ENCODE data around the gene GPR132. TPM values are rescaled to one million over a fixed set of nuclear protein-coding genes. Genes with fewer than 3 reads are reported as not detected.

GPR132 gene
- total RNA-seq, 1 experiment from 2014 or later: 0.10 TPM

DNA sequence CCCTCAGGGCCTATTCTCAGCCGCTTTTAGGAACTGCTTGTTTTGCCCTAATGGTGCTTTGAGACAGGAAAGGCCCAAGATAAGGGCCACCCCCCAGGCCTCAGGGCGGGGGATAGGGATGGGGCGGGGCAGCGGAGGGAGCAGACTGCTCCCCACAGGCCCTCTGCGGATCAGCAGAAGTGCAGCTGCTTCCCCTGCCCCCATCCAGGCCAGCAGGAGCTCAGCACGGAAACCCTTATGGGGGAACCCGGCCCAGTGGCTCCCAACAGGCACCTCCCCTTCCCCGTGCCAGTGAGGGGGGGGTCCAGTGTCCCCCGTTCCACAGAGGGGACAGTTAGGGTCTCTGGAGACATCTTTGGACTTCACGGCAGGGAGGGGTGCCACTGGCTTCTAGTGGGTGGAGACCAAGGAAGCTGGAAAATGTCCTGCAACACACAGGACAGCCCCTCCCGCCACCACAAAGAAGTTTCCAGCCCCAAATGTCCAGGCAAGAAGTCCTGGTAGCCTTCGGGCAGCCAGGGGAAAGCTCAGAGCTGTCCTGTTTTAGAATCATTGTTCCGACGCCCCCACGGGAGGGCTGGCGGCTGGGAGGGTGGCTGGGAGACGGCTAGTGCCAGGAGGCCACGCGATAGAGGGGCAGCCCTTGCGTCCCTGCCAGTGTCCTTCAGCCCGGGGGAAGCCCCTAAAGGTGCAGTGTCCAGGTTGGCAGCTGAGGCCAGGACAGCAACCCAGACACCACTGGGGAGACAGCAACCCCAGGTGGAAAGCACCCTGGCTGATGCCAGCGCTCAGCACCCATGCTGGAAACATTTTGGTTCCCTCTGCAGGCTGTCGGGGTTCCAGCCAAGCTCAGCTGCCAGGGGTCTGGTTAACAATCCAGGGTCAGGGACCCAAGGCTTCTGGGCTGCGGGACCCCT, 10.4 kb upstream of the GPR132 start:
- H3K27ac ChIP-seq (ENCODE audit: low read depth, low read length): no peak overlapping the region
- no peak for DNase-seq (ENCODE audit: low read depth, low spot score)
- no peak overlapping the region for H2AFZ ChIP-seq (ENCODE audit: low read depth, low read length, poor library complexity, severe bottlenecking)
- ATAC-seq: no peak
- no peaks in the 10 kb centered on the region for H3K9me2 ChIP-seq (ENCODE audit: insufficient read depth)
- no peak overlapping the region for H3K4me3 ChIP-seq (replicated peaks in 1 of 2; ENCODE audit: low read depth in 1 of 2, low read length in 2 of 2)
- POLR2A ChIA-PET: interaction anchor here (1.0 kb wide), 1 partner anchor 12 kb away, joined by 3 read pairs; no protein-coding TSS in a partner anchor
- intact Hi-C loops (cut with micrococcal nuclease): no loop called here
- H4K20me1 ChIP-seq (ENCODE audit: insufficient read depth): no peaks in the 10 kb centered on the region
- H3K27me3 ChIP-seq (ENCODE audit: insufficient read depth, low read length): no peaks in the 10 kb centered on the region
- no peak overlapping the region for H3K9ac ChIP-seq (ENCODE audit: low read length)
- TF ChIP-seq TCF7L2 (IDR thresholded peaks at IDR 0.05; ENCODE audit: borderline replicate concordance, extremely low read depth, insufficient read depth, insufficient read length): no peak
- no peak for TF ChIP-seq EZH2phosphoT487 (IDR thresholded peaks at IDR 0.05; ENCODE audit: borderline replicate concordance)
- TF ChIP-seq ZBTB33 (IDR thresholded peaks at IDR 0.05; ENCODE audit: extremely low read depth, insufficient replicate concordance, low read length): no peak
- TF ChIP-seq ELF1 (IDR thresholded peaks at IDR 0.05; ENCODE audit: borderline replicate concordance, low read depth): no peak
- TF ChIP-seq, protein P1, sequence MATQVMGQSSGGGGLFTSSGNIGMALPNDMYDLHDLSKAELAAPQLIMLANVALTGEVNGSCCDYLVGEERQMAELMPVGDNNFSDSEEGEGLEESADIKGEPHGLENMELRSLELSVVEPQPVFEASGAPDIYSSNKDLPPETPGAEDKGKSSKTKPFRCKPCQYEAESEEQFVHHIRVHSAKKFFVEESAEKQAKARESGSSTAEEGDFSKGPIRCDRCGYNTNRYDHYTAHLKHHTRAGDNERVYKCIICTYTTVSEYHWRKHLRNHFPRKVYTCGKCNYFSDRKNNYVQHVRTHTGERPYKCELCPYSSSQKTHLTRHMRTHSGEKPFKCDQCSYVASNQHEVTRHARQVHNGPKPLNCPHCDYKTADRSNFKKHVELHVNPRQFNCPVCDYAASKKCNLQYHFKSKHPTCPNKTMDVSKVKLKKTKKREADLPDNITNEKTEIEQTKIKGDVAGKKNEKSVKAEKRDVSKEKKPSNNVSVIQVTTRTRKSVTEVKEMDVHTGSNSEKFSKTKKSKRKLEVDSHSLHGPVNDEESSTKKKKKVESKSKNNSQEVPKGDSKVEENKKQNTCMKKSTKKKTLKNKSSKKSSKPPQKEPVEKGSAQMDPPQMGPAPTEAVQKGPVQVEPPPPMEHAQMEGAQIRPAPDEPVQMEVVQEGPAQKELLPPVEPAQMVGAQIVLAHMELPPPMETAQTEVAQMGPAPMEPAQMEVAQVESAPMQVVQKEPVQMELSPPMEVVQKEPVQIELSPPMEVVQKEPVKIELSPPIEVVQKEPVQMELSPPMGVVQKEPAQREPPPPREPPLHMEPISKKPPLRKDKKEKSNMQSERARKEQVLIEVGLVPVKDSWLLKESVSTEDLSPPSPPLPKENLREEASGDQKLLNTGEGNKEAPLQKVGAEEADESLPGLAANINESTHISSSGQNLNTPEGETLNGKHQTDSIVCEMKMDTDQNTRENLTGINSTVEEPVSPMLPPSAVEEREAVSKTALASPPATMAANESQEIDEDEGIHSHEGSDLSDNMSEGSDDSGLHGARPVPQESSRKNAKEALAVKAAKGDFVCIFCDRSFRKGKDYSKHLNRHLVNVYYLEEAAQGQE (IDR thresholded peaks at IDR 0.05; ENCODE audit: low read depth): no peak
- no peaks in the 10 kb centered on the region for H3K36me3 ChIP-seq (ENCODE audit: control insufficient read depth in 1 of 2, insufficient read depth in 2 of 2, low read length in 2 of 2)
- H3K79me2 ChIP-seq (ENCODE audit: insufficient read depth, low read length): no peaks in the 10 kb centered on the region
- H3K4me2 ChIP-seq (ENCODE audit: low read length): no peak overlapping the region
- RAD21 ChIA-PET (ENCODE audit: low non-redundant PET in 1 of 2, low total read pairs in 2 of 2, uncharacterized antibody in 2 of 2, unreplicated experiment in 2 of 2): no interaction called here
- no peaks in the 10 kb centered on the region for H3K9me3 ChIP-seq (ENCODE audit: control insufficient read depth in 1 of 2, insufficient read depth in 1 of 2, low read depth in 1 of 2, low read length in 2 of 2)
- BruUV-seq (replicated peaks): no TSS peak
- CTCF ChIA-PET: no interaction called here
- peaks cover 0 to 3% of the 10 kb centered on the region in 2 experiments; a peak in 2 of 4 replicates for H3K4me1 ChIP-seq (ENCODE audit: control insufficient read depth in 1 of 2, insufficient read depth in 2 of 2, low read length in 2 of 2)
